Calu3 (cell line): ENCODE data around the gene FIG4. TPM values are rescaled to one million over a fixed set of nuclear protein-coding genes. Genes with fewer than 3 reads are reported as not detected.
"Not testable (repeated sequence)": the region's sequence is repeated elsewhere in the genome, so short reads cannot be mapped to it uniquely, and the experiment has no call there.

ENCODE experiments used
- BruUV-seq: library from RNA; stranded (reverse); fragments of 400-500 nt; replicated peaks from 2 replicates; lab custom pipeline; 2021; lab: Mats Ljungman, UMichigan
- CTCF ChIA-PET: fragments of 300-600 bp; sonication (Branson Sonifier 250); formaldehyde crosslinking; loops from one replicate; lab custom pipeline; 2022; ENCODE audit warnings: antibody characterized with exemption; lab: Charles Lee
- DNase-seq: peaks from one replicate; pipeline ENCODE4 v3.0.0; 2022
- H3K27ac Mint-ChIP-seq: one replicate; pipeline ENCODE4 v1.8.0; 2022; ENCODE audit warnings: mixed read lengths; ENCODE audit not compliant: unreplicated experiment
- H3K27me3 Mint-ChIP-seq: one replicate; pipeline ENCODE4 v1.8.0; 2022; ENCODE audit warnings: mixed read lengths; ENCODE audit not compliant: unreplicated experiment
- H3K36me3 Mint-ChIP-seq: one replicate; pipeline ENCODE4 v1.8.0; 2022; ENCODE audit warnings: mild to moderate bottlenecking, moderate library complexity, mixed read lengths; ENCODE audit not compliant: insufficient read depth, unreplicated experiment
- H3K4me1 Mint-ChIP-seq: one replicate; pipeline ENCODE4 v1.8.0; 2022; ENCODE audit warnings: mild to moderate bottlenecking, low read depth, mixed read lengths; ENCODE audit not compliant: unreplicated experiment
- H3K4me3 Mint-ChIP-seq: one replicate; pipeline ENCODE4 v1.8.0; 2022; ENCODE audit warnings: mild to moderate bottlenecking, low read depth, moderate library complexity, mixed read lengths; ENCODE audit not compliant: unreplicated experiment
- H3K9me3 Mint-ChIP-seq: one replicate; pipeline ENCODE4 v1.8.0; 2022; ENCODE audit warnings: low read depth, mixed read lengths; ENCODE audit not compliant: unreplicated experiment
- intact Hi-C: fragments of 100-400 bp; cut with micrococcal nuclease; formaldehyde crosslinking; loops from one replicate; pipeline ENCODE4 v1.10.0; 2022; ENCODE audit not compliant: unreplicated experiment
- total RNA-seq: library from RNA; stranded (reverse); gene quantifications from 2 replicates; pipeline ENCODE4 v1.2.3, GENCODE V29; 2022
- TF ChIP-seq, protein P1 (sequence below): fragments of 200-600 bp; IDR thresholded peaks from one replicate; pipeline ENCODE4 v1.8.0; 2022; ENCODE audit warnings: antibody characterized with exemption; ENCODE audit not compliant: unreplicated experiment

The FIG4 gene
- total RNA-seq, 1 experiment from 2014 or later: 14.7 TPM

DNA sequence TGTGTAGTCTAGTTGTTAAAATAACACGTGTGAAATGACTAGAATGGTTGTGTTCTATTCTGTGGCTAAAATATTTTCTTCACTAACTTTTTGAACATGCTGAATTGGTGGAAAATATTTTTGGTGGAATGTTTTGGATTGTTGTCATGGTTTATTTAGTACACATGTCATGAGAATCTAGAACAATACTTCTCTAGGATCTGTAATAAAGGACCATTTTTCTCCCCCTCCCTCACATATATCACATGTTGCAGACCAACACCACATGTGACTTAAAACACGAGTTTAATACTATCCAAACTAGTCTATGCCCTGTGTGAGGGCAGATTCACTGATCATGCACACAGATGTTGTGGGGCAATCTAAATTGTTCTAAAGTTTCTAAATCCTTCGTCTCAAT is 29.2 kb downstream of the FIG4 start:
- TF ChIP-seq, protein P1, sequence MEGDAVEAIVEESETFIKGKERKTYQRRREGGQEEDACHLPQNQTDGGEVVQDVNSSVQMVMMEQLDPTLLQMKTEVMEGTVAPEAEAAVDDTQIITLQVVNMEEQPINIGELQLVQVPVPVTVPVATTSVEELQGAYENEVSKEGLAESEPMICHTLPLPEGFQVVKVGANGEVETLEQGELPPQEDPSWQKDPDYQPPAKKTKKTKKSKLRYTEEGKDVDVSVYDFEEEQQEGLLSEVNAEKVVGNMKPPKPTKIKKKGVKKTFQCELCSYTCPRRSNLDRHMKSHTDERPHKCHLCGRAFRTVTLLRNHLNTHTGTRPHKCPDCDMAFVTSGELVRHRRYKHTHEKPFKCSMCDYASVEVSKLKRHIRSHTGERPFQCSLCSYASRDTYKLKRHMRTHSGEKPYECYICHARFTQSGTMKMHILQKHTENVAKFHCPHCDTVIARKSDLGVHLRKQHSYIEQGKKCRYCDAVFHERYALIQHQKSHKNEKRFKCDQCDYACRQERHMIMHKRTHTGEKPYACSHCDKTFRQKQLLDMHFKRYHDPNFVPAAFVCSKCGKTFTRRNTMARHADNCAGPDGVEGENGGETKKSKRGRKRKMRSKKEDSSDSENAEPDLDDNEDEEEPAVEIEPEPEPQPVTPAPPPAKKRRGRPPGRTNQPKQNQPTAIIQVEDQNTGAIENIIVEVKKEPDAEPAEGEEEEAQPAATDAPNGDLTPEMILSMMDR: no peak
- Mint-ChIP-seq H3K9me3 (peaks cover 2% of the 10 kb centered on the region), H3K27me3 (no peaks in the 10 kb centered on the region), H3K4me3 (no peak overlapping the region), H3K27ac (no peak overlapping the region), H3K36me3 (no peaks in the 10 kb centered on the region), H3K4me1 (no peaks in the 10 kb centered on the region)
- CTCF ChIA-PET: interaction anchor here (0.6 kb wide), 1 partner anchor 1538 kb away, joined by 3 read pairs; no protein-coding TSS in a partner anchor
- intact Hi-C loops: no loop called here
- DNase-seq: no peak
- no TSS peak for BruUV-seq

GRCh38 chr6:109722011-109722410 is 30.9 kb downstream of the FIG4 start:
- H3K27me3 Mint-ChIP-seq: no peaks in the 10 kb centered on the region
- TF ChIP-seq, protein P1: no peak
- H3K9me3 Mint-ChIP-seq: peaks cover 6% of the 10 kb centered on the region
- CTCF ChIA-PET: no interaction called here
- H3K4me3 Mint-ChIP-seq: no peak overlapping the region
- H3K27ac Mint-ChIP-seq: no peak overlapping the region
- DNase-seq: no peak
- no TSS peak for BruUV-seq
- H3K4me1 Mint-ChIP-seq: peaks cover 10% of the 10 kb centered on the region
- no peaks in the 10 kb centered on the region for H3K36me3 Mint-ChIP-seq
- intact Hi-C loops: no loop called here

DNA sequence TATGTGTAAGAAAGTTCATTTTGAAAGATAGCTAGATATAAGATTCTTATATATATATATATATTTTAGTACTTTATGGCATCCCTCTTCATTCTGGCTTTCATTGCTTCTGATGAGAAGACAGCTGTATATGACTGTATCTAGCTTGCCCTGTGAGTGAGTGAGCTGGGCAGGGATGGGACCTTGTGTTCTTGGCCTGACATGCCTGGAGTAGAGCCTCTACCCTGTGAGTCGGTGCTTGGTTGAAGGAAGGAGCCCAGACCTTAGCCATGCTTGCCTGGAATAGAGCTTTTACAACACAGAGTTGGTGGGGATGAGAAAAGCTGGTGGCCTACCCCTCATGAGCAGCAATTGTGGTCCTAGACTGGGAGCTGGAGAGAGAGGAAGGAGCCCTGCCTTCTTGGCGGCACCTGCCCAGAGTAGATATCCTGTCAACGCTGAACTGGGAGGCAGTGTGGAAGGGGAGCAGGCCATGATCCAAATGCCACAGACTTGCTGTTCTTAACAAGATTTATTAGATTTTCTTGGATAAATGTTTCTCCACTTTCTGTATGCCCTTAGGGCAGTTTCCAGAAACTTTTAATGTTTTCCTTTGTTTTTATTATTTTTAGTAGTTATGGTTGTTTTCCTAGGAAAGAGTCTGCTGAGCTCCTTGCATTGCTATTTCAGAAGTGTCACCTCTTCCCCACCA is 31.6 kb downstream of the FIG4 start:
- CTCF ChIA-PET: no interaction called here
- peaks cover 6% of the 10 kb centered on the region for H3K9me3 Mint-ChIP-seq

DNA sequence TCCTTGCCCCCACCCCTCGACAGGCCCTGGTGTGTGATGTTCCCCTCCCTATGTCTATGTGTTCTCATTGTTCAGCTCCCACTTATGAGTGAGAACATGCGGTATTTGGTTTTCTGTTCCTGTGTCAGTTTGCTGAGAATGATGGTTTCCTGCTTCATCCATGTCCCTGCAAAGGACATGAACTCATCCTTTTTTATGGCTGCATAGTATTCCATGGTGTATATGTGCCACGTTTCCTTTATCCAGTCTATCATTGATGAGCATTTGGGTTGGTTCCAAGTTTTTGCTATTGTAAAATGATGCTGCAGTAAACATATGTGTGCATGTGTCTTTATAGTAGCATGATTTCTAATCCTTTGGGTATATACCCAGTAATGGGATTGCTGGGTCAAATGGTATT is 34.2 kb downstream of the FIG4 start:
- peaks cover 28% of the 10 kb centered on the region for H3K4me1 Mint-ChIP-seq
- BruUV-seq, H3K9me3 Mint-ChIP-seq, intact Hi-C loops, H3K27ac Mint-ChIP-seq, H3K36me3 Mint-ChIP-seq, H3K4me3 Mint-ChIP-seq, CTCF ChIA-PET, DNase-seq, H3K27me3 Mint-ChIP-seq: not testable (repeated sequence)

More for the DNA sequence above, 31.6 kb downstream of the FIG4 start:
- Mint-ChIP-seq H3K27ac (no peak overlapping the region), H3K4me1 (peaks cover 17% of the 10 kb centered on the region), H3K36me3 (no peaks in the 10 kb centered on the region), H3K27me3 (no peaks in the 10 kb centered on the region), H3K4me3 (no peak overlapping the region)
- no TSS peak for BruUV-seq
- intact Hi-C loops: no loop called here
- TF ChIP-seq, protein P1: no peak
- no peak for DNase-seq

DNA sequence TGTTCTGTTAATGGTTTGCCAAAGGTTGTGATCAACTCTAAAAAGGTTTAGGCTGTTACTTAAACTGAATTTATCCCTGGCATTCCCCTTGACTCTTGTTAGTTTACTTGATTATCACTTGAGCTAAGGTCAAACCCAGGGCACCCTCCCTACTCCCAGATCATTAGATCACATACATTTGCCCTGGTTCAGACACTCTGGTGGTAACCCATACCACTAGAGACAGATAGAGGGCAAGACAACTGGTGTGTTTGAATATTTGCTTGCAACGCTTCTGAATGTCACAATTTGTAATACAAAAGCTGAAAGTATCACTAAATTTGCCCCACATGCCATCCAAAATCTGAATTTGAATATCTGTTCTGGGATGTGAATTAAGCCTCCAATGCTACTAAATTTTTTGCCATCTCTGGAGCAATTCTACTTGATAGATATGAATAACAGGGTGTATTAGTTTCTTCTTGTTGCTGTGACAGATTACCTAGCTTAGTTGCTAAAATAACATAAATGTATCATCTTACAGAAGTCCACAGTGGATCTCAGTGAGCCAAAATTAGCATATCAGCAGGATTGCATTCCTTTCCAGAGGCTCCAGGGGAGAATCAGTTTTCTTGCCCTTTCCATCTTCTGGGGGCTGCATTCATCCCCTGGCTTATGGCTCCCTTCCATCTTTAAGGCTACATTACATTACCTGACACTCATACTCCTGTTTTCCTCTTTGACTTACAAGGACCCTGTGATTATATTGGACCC is 45.4 kb downstream of the FIG4 start:
- H3K4me1 Mint-ChIP-seq: no peaks in the 10 kb centered on the region
- CTCF ChIA-PET: no interaction called here
- TF ChIP-seq, protein P1: no peak
- no peaks in the 10 kb centered on the region for H3K27me3 Mint-ChIP-seq
- H3K27ac Mint-ChIP-seq: no peak overlapping the region
- H3K9me3 Mint-ChIP-seq: no peaks in the 10 kb centered on the region
- intact Hi-C loops: no loop called here
- H3K4me3 Mint-ChIP-seq: no peak overlapping the region
- H3K36me3 Mint-ChIP-seq: no peaks in the 10 kb centered on the region
- no TSS peak for BruUV-seq
- DNase-seq: no peak
